Ovary (tissue), 9 donors: ENCODE results near the gene BIK. TPM values are rescaled to one million over a fixed set of nuclear protein-coding genes. Genes with fewer than 3 reads are reported as not detected.

Source experiments
- DNase-seq, 5 donors: peaks; one replicate each; pipeline ENCODE4 v3.0.0-alpha.2; 2019 to 2020
- H3K27ac ChIP-seq, 2 donors: fragments of 200-600 bp; one replicate each; pipeline versions ENCODE4 v1.5.1 to v1.8.0; 2019 to 2022
- H3K27me3 ChIP-seq: fragments of 200-600 bp; one replicate; pipeline ENCODE4 v1.8.0; 2022
- H3K36me3 ChIP-seq: fragments of 200-600 bp; sonication (generic); one replicate; pipeline ENCODE4 v1.5.1; 2019
- H3K4me1 ChIP-seq: one replicate; pipeline ENCODE4 v1.8.1; 2013; ENCODE audit warnings: mild to moderate bottlenecking, moderate library complexity; ENCODE audit not compliant: insufficient read depth
- H3K4me3 ChIP-seq: fragments of 200-600 bp; sonication (generic); one replicate; pipeline ENCODE4 v1.5.1; 2017
- H3K9me3 ChIP-seq, 2 donors: fragments of 200-600 bp in 1 of 2; sonication (generic) in 1 of 2; one replicate each; pipeline versions ENCODE4 v1.5.1 to v1.8.1; 2013 to 2019; ENCODE audit warnings: mild to moderate bottlenecking in 1 of 2, moderate library complexity in 1 of 2
- EP300 ChIP-seq: sonication (generic); formaldehyde crosslinking; IDR thresholded peaks from one replicate; pipeline ENCODE4 v1.6.1; 2017; ENCODE audit warnings: antibody characterized with exemption
- POLR2A ChIP-seq: fragments of 450-650 bp; IDR thresholded peaks from one replicate; pipeline ENCODE4 v1.6.1; 2017; ENCODE audit warnings: antibody characterized with exemption, mild to moderate bottlenecking, moderate library complexity
- WGBS, 3 donors: extraction: QIAGEN DNeasy Blood & Tissue Kit in 1 of 3; methylation state at CpG; one replicate each; pipeline versions ENCODE4 v1.1.5 to v1.1.7; 2013 to 2017; 5-methylcytosine and 5-hydroxymethylcytosine counted together
- intact Hi-C, 4 donors: fragments of 100-400 bp; cut with DNase I; formaldehyde crosslinking; loops; one replicate each; pipeline versions ENCODE4 v1.11.0 to v1.15.1; 2022 to 2023
- polyA plus RNA-seq, 2 donors: library from polyadenylated mRNA; stranded (reverse); fragments of 200-250 nt in 1 of 2; fragments of 350-450 nt in 1 of 2; fragmentation: Illumina TruSeq in 1 of 2; extraction: RNeasy Lipid Tissue Mini Kit (QIAGEN cat#74804) in 1 of 2; gene quantifications; one replicate each; pipeline ENCODE4 v1.2.3, GENCODE V29; 2013 to 2014
- total RNA-seq, 7 donors: library from RNA; depleted of rRNA in 2 of 7; stranded (reverse); fragments of >200 nt in 2 of 7; fragmentation: NEBNext Ultra II Directional in 3 of 7; extraction: Animal tissue kit (Norgen Biotek cat#: 25700) in 3 of 7; gene quantifications; one replicate each; pipeline versions ENCODE4 v1.1.0 to v1.2.4, GENCODE V29; 2016 to 2023
- TF ChIP-seq, protein P1 (sequence below), 3 donors: fragments of 450-650 bp in 2 of 3; fragments of 200-600 bp in 1 of 3; IDR thresholded peaks; one replicate each; pipeline versions ENCODE4 v1.5.1 to v1.8.0; 2016 to 2022; ENCODE audit warnings: antibody characterized with exemption in 3 of 3, mild to moderate bottlenecking in 1 of 3
- donor health status: DM: no; HTN: no; CAD: no; lungs with moderate emphysema.
- donor health status: DM: no; HTN: no; CAD: no.
- donor health status: Bipolar disorder and iron deficiency.
- donor health status: DM: yes; HTN: yes; CAD: no.
- donor health status: DM: no; HTN: no; CAD: no.
- donor health status: DM: yes; HTN: yes; CAD: no.

The BIK gene
- total and polyA plus RNA-seq, 9 donors = 0.31 to 15.2 (median 0.48) TPM; not detected in 4

GRCh38 chr22:43154887-43155536, 44.5 kb downstream of the BIK start:
- intact Hi-C loops = no loop called here
- no peak for DNase-seq
- no peaks in the 10 kb centered on the region for H3K9me3 ChIP-seq
- H3K36me3 ChIP-seq = no peaks in the 10 kb centered on the region
- H3K4me3 ChIP-seq = no peak overlapping the region
- no peaks in the 10 kb centered on the region for H3K27me3 ChIP-seq
- H3K27ac ChIP-seq = no peak overlapping the region
- WGBS, 3 donors = 81 to 93% (median 90%) methylated on average over 27 of the region's 27 CpGs
- H3K4me1 ChIP-seq = peaks cover 7% of the 10 kb centered on the region
- TF ChIP-seq, protein P1, sequence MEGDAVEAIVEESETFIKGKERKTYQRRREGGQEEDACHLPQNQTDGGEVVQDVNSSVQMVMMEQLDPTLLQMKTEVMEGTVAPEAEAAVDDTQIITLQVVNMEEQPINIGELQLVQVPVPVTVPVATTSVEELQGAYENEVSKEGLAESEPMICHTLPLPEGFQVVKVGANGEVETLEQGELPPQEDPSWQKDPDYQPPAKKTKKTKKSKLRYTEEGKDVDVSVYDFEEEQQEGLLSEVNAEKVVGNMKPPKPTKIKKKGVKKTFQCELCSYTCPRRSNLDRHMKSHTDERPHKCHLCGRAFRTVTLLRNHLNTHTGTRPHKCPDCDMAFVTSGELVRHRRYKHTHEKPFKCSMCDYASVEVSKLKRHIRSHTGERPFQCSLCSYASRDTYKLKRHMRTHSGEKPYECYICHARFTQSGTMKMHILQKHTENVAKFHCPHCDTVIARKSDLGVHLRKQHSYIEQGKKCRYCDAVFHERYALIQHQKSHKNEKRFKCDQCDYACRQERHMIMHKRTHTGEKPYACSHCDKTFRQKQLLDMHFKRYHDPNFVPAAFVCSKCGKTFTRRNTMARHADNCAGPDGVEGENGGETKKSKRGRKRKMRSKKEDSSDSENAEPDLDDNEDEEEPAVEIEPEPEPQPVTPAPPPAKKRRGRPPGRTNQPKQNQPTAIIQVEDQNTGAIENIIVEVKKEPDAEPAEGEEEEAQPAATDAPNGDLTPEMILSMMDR (IDR thresholded peaks at IDR 0.05) = no peak
- TF ChIP-seq EP300 (no peak), POLR2A (no peak)

DNA sequence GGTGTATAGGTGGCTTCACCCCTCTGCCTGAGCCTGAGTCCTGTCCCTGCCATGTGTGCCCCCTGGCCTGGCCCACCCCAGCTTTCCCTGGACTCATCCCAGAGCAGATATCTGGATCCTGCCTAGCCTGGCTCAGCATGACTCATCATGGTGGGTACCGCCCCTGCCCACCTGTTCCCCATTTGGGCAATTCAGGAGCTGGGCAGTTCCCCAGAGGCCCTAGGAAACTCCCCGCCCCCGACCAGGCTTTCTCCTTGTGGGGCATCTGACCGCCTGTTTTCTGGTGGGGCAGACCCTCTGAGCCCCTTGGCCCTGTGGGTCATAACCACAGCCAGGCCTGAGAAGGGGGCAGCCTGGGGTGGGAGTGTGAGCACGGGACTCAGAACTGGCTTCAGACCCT, 45.2 kb downstream of the BIK start:
- no peak overlapping the region for H3K4me3 ChIP-seq
- no peaks in the 10 kb centered on the region for H3K9me3 ChIP-seq
- no peaks in the 10 kb centered on the region for H3K27me3 ChIP-seq
- no peak for DNase-seq
- H3K27ac ChIP-seq = no peak overlapping the region
- H3K36me3 ChIP-seq = no peaks in the 10 kb centered on the region
- H3K4me1 ChIP-seq = peaks cover 7% of the 10 kb centered on the region
- TF ChIP-seq POLR2A = no peak
- TF ChIP-seq, protein P1 (IDR thresholded peaks at IDR 0.05) = no peak
- TF ChIP-seq EP300 = no peak
- intact Hi-C loops = no loop called here
- 81 to 89% (median 84%) methylated on average over 5 of the region's 5 CpGs for WGBS, 3 donors

DNA sequence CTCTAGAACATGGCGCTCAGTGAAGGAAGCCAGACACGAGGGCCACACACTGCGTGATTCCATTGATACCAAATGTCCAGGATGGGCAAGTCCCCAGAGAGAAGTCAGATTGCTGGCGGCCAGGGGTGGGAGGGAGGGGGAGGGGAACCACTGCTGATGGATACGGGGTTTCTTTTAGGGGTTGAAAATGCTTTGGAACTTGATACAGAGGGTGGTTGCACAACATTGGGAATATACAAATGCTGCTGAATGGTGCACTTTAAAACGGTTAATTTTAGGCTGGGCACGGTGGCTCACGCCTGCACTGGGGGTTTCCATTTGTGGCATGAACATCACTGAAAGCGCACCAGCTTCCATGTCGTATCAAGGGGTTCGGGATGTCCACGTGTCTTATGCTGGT, 45.9 kb downstream of the BIK start:
- 85 to 89% (median 88%) methylated on average over 12 of the region's 12 CpGs for WGBS, 3 donors
- peaks cover 6% of the 10 kb centered on the region for H3K4me1 ChIP-seq
- no peaks in the 10 kb centered on the region for H3K9me3 ChIP-seq
- H3K27ac ChIP-seq = no peak overlapping the region
- H3K4me3 ChIP-seq = no peak overlapping the region
- no peaks in the 10 kb centered on the region for H3K36me3 ChIP-seq
- H3K27me3 ChIP-seq = no peaks in the 10 kb centered on the region
- DNase-seq = no peak
- intact Hi-C loops = no loop called here
- TF ChIP-seq, protein P1 (IDR thresholded peaks at IDR 0.05) = no peak
- TF ChIP-seq EP300 = no peak

- TF ChIP-seq EP300 (no peak), POLR2A (no peak)
- TF ChIP-seq, protein P1 (IDR thresholded peaks at IDR 0.05) = no peak
- Histone ChIP-seq H3K27ac (no peak overlapping the region), H3K4me3 (no peak overlapping the region), H3K36me3 (no peaks in the 10 kb centered on the region), H3K27me3 (no peaks in the 10 kb centered on the region), H3K4me1 (peaks cover 2% of the 10 kb centered on the region), H3K9me3 (no peaks in the 10 kb centered on the region)
- no peak for DNase-seq
- intact Hi-C loops = no loop called here
- 79 to 87% (median 80%) methylated on average over 9 of the region's 9 CpGs for WGBS, 3 donors
Observed at GRCh38 chr22:43157874-43158546, 47.5 kb downstream of the BIK start.
